ENCODE measurements around the gene DCLK1. TPM values are rescaled to one million over a fixed set of nuclear protein-coding genes. Genes with fewer than 3 reads are reported as not detected.

Gene DCLK1
- total RNA-seq, 3 donors from 2014 or later (not counting 1 experiment from before 2014, with no cell fraction given): not detected

DNA sequence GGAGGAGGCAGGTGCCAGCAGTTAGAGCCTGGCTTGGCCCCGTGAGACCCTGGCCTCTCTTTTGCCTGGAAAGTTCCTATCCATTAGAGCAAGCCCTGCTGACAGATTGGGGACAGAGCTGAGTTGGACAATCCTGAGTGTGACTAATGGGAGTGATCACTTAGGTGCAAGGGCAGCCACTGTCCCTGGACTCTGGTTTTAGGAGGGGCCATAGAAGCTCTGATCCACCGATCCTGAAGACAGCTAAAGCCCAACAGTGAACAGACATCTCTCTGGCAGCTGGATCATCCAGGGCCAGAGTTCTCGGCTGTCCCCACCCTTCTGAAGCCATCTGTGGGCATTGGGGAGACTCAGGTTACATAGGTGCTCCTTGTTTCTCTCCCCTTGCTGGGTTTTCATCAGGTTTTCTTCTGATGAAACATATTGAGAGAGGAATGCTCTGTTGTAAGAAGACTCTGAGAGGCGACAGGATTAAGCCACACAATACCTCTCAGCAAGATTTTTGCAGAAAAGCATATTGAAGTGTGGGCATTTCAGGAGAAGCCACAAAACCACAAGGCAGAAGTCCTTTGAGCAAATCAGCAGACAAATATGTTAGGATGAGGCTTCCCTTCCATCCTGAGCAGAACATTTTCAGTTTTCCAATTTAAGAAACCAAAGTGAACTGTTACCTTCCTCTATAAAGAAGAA, 366.7 kb downstream of the DCLK1 start:
- no peaks in the 10 kb centered on the region for H3K36me3 ChIP-seq (ENCODE audit: control insufficient read depth, insufficient read depth, low read length)
- no peaks in the 10 kb centered on the region for H3K36me3 Mint-ChIP-seq
- H3K9me3 ChIP-seq (ENCODE audit: control insufficient read depth, insufficient read depth, low read length): no peaks in the 10 kb centered on the region
- no peak overlapping the region for H3K4me3 Mint-ChIP-seq
- intact Hi-C loops (cut with micrococcal nuclease): no loop called here
- 76% methylated on average over 3 of the region's 4 CpGs for WGBS (ENCODE audit: insufficient coverage)
- H3K27ac Mint-ChIP-seq: no peak overlapping the region
- H3K27ac ChIP-seq (ENCODE audit: low read length): no peak overlapping the region
- no peak overlapping the region for H3K4me3 ChIP-seq (ENCODE audit: low read length)
- no peaks in the 10 kb centered on the region for H3K27me3 Mint-ChIP-seq (ENCODE audit: low read depth in 2 of 2)
- H3K9me3 Mint-ChIP-seq: peaks cover 1 to 3% of the 10 kb centered on the region in 2 donors
- H3K4me1 ChIP-seq (ENCODE audit: control insufficient read depth, insufficient read depth, low read length): no peaks in the 10 kb centered on the region
- DNase-seq: no peak
- no peak for ATAC-seq
- no peaks in the 10 kb centered on the region for H3K4me1 Mint-ChIP-seq
- H3K27me3 ChIP-seq (ENCODE audit: control insufficient read depth, insufficient read depth, low read length): no peaks in the 10 kb centered on the region
- TF ChIP-seq, protein P1, sequence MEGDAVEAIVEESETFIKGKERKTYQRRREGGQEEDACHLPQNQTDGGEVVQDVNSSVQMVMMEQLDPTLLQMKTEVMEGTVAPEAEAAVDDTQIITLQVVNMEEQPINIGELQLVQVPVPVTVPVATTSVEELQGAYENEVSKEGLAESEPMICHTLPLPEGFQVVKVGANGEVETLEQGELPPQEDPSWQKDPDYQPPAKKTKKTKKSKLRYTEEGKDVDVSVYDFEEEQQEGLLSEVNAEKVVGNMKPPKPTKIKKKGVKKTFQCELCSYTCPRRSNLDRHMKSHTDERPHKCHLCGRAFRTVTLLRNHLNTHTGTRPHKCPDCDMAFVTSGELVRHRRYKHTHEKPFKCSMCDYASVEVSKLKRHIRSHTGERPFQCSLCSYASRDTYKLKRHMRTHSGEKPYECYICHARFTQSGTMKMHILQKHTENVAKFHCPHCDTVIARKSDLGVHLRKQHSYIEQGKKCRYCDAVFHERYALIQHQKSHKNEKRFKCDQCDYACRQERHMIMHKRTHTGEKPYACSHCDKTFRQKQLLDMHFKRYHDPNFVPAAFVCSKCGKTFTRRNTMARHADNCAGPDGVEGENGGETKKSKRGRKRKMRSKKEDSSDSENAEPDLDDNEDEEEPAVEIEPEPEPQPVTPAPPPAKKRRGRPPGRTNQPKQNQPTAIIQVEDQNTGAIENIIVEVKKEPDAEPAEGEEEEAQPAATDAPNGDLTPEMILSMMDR (IDR thresholded peaks at IDR 0.05): no peak

- Histone ChIP-seq H3K4me1 (ENCODE audit: control insufficient read depth, insufficient read depth, low read length) (no peaks in the 10 kb centered on the region), H3K27me3 (ENCODE audit: control insufficient read depth, insufficient read depth, low read length) (no peaks in the 10 kb centered on the region), H3K36me3 (ENCODE audit: control insufficient read depth, insufficient read depth, low read length) (no peaks in the 10 kb centered on the region), H3K9me3 (ENCODE audit: control insufficient read depth, insufficient read depth, low read length) (no peaks in the 10 kb centered on the region), H3K4me3 (ENCODE audit: low read length) (no peak overlapping the region), H3K27ac (ENCODE audit: low read length) (no peak overlapping the region)
- WGBS (ENCODE audit: insufficient coverage): 95% methylated on average over 7 of the region's 7 CpGs
- TF ChIP-seq, protein P1 (IDR thresholded peaks at IDR 0.05): no peak
- Mint-ChIP-seq H3K27me3 (ENCODE audit: low read depth in 2 of 2) (no peaks in the 10 kb centered on the region), H3K27ac (no peak overlapping the region), H3K9me3 (peaks cover 4 to 7% of the 10 kb centered on the region in 2 donors), H3K4me1 (no peaks in the 10 kb centered on the region), H3K36me3 (no peaks in the 10 kb centered on the region), H3K4me3 (no peak overlapping the region)
- intact Hi-C loops (cut with micrococcal nuclease): no loop called here
- ATAC-seq: no peak
- DNase-seq: no peak
These were observed 367.4 kb downstream of the DCLK1 start for GRCh38 chr13:35763782-35764123.

GRCh38 chr13:35763060-35763781, 368.0 kb downstream of the DCLK1 start:
- Histone ChIP-seq H3K4me3 (ENCODE audit: low read length) (no peak overlapping the region), H3K4me1 (ENCODE audit: control insufficient read depth, insufficient read depth, low read length) (no peaks in the 10 kb centered on the region), H3K27ac (ENCODE audit: low read length) (no peak overlapping the region), H3K9me3 (ENCODE audit: control insufficient read depth, insufficient read depth, low read length) (no peaks in the 10 kb centered on the region), H3K27me3 (ENCODE audit: control insufficient read depth, insufficient read depth, low read length) (no peaks in the 10 kb centered on the region), H3K36me3 (ENCODE audit: control insufficient read depth, insufficient read depth, low read length) (no peaks in the 10 kb centered on the region)
- no peaks in the 10 kb centered on the region for H3K27me3 Mint-ChIP-seq (ENCODE audit: low read depth in 2 of 2)
- ATAC-seq (peak in 1 of 3 donors; percentile 14), DNase-seq (no peak)
- TF ChIP-seq, protein P1 (IDR thresholded peaks at IDR 0.05): no peak
- H3K27ac Mint-ChIP-seq: no peak overlapping the region
- no peaks in the 10 kb centered on the region for H3K4me1 Mint-ChIP-seq
- peaks cover 4 to 7% of the 10 kb centered on the region in 2 donors for H3K9me3 Mint-ChIP-seq
- 71% methylated on average over 4 of the region's 4 CpGs for WGBS (ENCODE audit: insufficient coverage)
- intact Hi-C loops (cut with micrococcal nuclease): no loop called here
- H3K36me3 Mint-ChIP-seq: no peaks in the 10 kb centered on the region
- no peak overlapping the region for H3K4me3 Mint-ChIP-seq

Data from natural killer cell (primary cell).